A673 (cell line): ENCODE data around the gene MSRB3.

Experiments used
- EZH2 ChIP-seq: fragments of 200-600 bp; sonication (generic); IDR thresholded peaks from 2 replicates; pipeline ENCODE4 v1.6.1; 2017; ENCODE audit warnings: borderline replicate concordance, low read depth, mild to moderate bottlenecking, mixed read lengths, antibody characterized with exemption, low read length; ENCODE audit not compliant: poor library complexity, severe bottlenecking
- TF ChIP-seq, protein P1 (sequence below): fragments of 300-800, 200-600 bp; sonication (generic); conservative IDR thresholded peaks from 2 replicates; pipeline ENCODE4 v1.5.1; 2017; ENCODE audit warnings: low read depth, mild to moderate bottlenecking, antibody characterized with exemption, low read length, moderate library complexity, mixed read lengths

DNA sequence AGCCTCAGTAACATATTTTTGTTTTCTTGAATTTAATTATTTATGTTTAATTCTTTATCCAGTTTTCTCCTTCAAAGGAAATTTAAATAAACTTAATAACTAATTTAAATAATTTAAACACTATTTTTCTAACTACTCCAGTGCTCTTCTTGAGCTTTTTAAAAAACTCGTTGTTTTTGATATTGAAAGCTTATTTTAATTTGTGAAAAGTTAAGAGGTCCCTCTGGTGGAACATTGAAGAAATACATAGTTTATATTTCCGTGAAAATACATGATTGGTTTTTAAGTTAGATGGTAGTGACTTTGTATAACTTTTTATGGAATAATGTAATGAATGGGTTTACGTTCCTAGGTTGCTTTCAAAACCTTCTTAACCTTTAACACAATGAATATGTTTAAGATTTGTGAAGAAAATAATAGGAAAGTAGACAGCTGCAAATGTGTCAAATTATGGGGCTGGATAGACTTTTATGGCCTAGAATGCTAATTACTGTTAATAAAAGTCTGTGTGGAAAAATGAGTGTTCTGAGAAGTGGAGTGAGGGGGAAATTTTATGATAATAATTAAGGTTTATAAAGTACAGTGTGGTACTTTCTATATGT lies 45.9 kb upstream of the MSRB3 start:
- TF ChIP-seq, protein P1, sequence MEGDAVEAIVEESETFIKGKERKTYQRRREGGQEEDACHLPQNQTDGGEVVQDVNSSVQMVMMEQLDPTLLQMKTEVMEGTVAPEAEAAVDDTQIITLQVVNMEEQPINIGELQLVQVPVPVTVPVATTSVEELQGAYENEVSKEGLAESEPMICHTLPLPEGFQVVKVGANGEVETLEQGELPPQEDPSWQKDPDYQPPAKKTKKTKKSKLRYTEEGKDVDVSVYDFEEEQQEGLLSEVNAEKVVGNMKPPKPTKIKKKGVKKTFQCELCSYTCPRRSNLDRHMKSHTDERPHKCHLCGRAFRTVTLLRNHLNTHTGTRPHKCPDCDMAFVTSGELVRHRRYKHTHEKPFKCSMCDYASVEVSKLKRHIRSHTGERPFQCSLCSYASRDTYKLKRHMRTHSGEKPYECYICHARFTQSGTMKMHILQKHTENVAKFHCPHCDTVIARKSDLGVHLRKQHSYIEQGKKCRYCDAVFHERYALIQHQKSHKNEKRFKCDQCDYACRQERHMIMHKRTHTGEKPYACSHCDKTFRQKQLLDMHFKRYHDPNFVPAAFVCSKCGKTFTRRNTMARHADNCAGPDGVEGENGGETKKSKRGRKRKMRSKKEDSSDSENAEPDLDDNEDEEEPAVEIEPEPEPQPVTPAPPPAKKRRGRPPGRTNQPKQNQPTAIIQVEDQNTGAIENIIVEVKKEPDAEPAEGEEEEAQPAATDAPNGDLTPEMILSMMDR, result peak; percentile 65; the same call in 1 of the 2 replicates
- TF ChIP-seq EZH2, result no peak
